Endodermal cell (in vitro differentiated cells): ENCODE measurements around the gene ASCC1. TPM values are rescaled to one million over a fixed set of nuclear protein-coding genes. Genes with fewer than 3 reads are reported as not detected.

ENCODE experiments used
- DNase-seq: peaks from one replicate; pipeline ENCODE4 v3.0.0-alpha.2; 2017
- H3K27ac ChIP-seq: 2 replicates; pipeline ENCODE4 v1.5.1; 2013; ENCODE audit warnings: mild to moderate bottlenecking, low read depth, low read length, moderate library complexity
- H3K27me3 ChIP-seq: 2 replicates; pipeline ENCODE4 v1.6.1; 2013; ENCODE audit warnings: mild to moderate bottlenecking, low read length, moderate library complexity; ENCODE audit not compliant: insufficient read depth, control insufficient read depth, poor library complexity, severe bottlenecking
- H3K36me3 ChIP-seq: 2 replicates; pipeline ENCODE4 v1.7.0; 2013; ENCODE audit warnings: mild to moderate bottlenecking, low read length, moderate library complexity; ENCODE audit not compliant: control insufficient read depth, insufficient read depth
- H3K4me1 ChIP-seq: one replicate; pipeline ENCODE4 v1.7.0; 2013; ENCODE audit warnings: low read length; ENCODE audit not compliant: control insufficient read depth, insufficient read depth
- H3K4me3 ChIP-seq: 2 replicates; pipeline ENCODE4 v1.5.1; 2013; ENCODE audit warnings: mild to moderate bottlenecking, low read length, moderate library complexity
- H3K9ac ChIP-seq: 2 replicates; pipeline ENCODE4 v1.6.1; 2013; ENCODE audit warnings: mild to moderate bottlenecking, low read length, moderate library complexity; ENCODE audit not compliant: poor library complexity, severe bottlenecking; ENCODE audit errors: extremely low read depth
- H3K9me3 ChIP-seq: 2 replicates; pipeline ENCODE4 v1.6.1; 2013; ENCODE audit warnings: mild to moderate bottlenecking, low read length, moderate library complexity; ENCODE audit not compliant: control insufficient read depth
- H3K27ac Mint-ChIP-seq: 2 replicates; pipeline ENCODE4 v1.8.0; 2020; ENCODE audit warnings: mixed read lengths
- H3K27me3 Mint-ChIP-seq: 2 replicates; pipeline ENCODE4 v1.8.0; 2021; ENCODE audit warnings: mild to moderate bottlenecking, mixed read lengths; ENCODE audit not compliant: insufficient read depth
- H3K36me3 Mint-ChIP-seq: 2 replicates; pipeline ENCODE4 v1.8.0; 2020; ENCODE audit warnings: low read depth, mixed read lengths
- H3K4me1 Mint-ChIP-seq: 2 replicates; pipeline ENCODE4 v1.8.0; 2020; ENCODE audit warnings: mixed read lengths
- H3K4me3 Mint-ChIP-seq: 2 replicates; pipeline ENCODE4 v1.8.0; 2020; ENCODE audit warnings: mild to moderate bottlenecking, moderate library complexity, mixed read lengths
- H3K9me3 Mint-ChIP-seq: 2 replicates; pipeline ENCODE4 v1.8.0; 2020; ENCODE audit warnings: mild to moderate bottlenecking, mixed read lengths
- CTCF ChIP-seq: fragments of 200-600 bp; sonication (generic); conservative IDR thresholded peaks from 2 replicates; pipeline ENCODE4 v1.5.0; 2021; ENCODE audit warnings: antibody characterized with exemption, mild to moderate bottlenecking
- WGBS, 2 experiments: methylation state at CpG; one replicate each; pipeline versions ENCODE4 v1.1.5 to v1.1.7; 2013; ENCODE audit warnings: missing lambda C conversion rate in 2 of 2, mixed read lengths in 1 of 2; ENCODE audit not compliant: insufficient coverage in 1 of 2, insufficient read length in 1 of 2; 5-methylcytosine and 5-hydroxymethylcytosine counted together
- total RNA-seq, 2 donors: library from RNA; stranded (reverse); fragmentation: NEBNext Ultra II Directional in 1 of 2; extraction: Animal tissue kit (Norgen Biotek cat#: 25700) in 1 of 2; gene quantifications; 2 replicates in 1 of 2; 3 replicates in 1 of 2; pipeline ENCODE4 v1.2.1, GENCODE V29; 2021

Gene ASCC1
- total RNA-seq, 2 donors from 2014 or later, result 29.2 to 34.0 TPM

- no peaks in the 10 kb centered on the region for H3K27me3 ChIP-seq
- DNase-seq, result no peak
- no peaks in the 10 kb centered on the region for H3K9me3 ChIP-seq
- H3K4me1 ChIP-seq, result peaks cover 5% of the 10 kb centered on the region
- H3K4me3 Mint-ChIP-seq, result no peak overlapping the region
- no peak for TF ChIP-seq CTCF
- no peaks in the 10 kb centered on the region for H3K36me3 ChIP-seq
- H3K4me1 Mint-ChIP-seq, result peaks cover 8% of the 10 kb centered on the region
- no peaks in the 10 kb centered on the region for H3K36me3 Mint-ChIP-seq
- H3K27me3 Mint-ChIP-seq, result no peaks in the 10 kb centered on the region
- no peaks in the 10 kb centered on the region for H3K9me3 Mint-ChIP-seq
- H3K27ac Mint-ChIP-seq, result no peak overlapping the region
- H3K27ac ChIP-seq, result no peak overlapping the region
- no peak overlapping the region for H3K9ac ChIP-seq
- WGBS, 2 experiments, result 94 to 95% methylated on average over 12 to 13 of the region's 13 CpGs
- no peak overlapping the region for H3K4me3 ChIP-seq
Measured at GRCh38 chr10:72065439-72066025, 150.5 kb downstream of the ASCC1 start.

- H3K4me3 Mint-ChIP-seq, result no peak overlapping the region
- WGBS, 2 experiments, result 77 to 82% methylated on average over 6 to 9 of the region's 9 CpGs
- no peak overlapping the region for H3K27ac Mint-ChIP-seq
Measured at GRCh38 chr10:72063703-72064391, 152.2 kb downstream of the ASCC1 start.

More at GRCh38 chr10:72063703-72064391, 152.2 kb downstream of the ASCC1 start:
- H3K9ac ChIP-seq, result no peak overlapping the region
- no peaks in the 10 kb centered on the region for H3K9me3 ChIP-seq
- TF ChIP-seq CTCF, result no peak
- no peaks in the 10 kb centered on the region for H3K9me3 Mint-ChIP-seq
- H3K4me1 Mint-ChIP-seq, result peaks cover 13% of the 10 kb centered on the region
- H3K27me3 ChIP-seq, result no peaks in the 10 kb centered on the region
- no peaks in the 10 kb centered on the region for H3K36me3 ChIP-seq
- H3K4me3 ChIP-seq, result no peak overlapping the region
- no peak for DNase-seq
- H3K27ac ChIP-seq, result no peak overlapping the region
- no peaks in the 10 kb centered on the region for H3K36me3 Mint-ChIP-seq
- no peaks in the 10 kb centered on the region for H3K27me3 Mint-ChIP-seq
- peaks cover 5% of the 10 kb centered on the region for H3K4me1 ChIP-seq
